OCI-LY1 (cell line): ENCODE data around the gene GALNT18.

Experiments
- H2AFZ ChIP-seq: fragments of 200-600 bp; sonication (generic), shearing (Covaris generic); 2 replicates; pipeline ENCODE4 v1.6.0; 2014; ENCODE audit warnings: antibody characterized with exemption, mild to moderate bottlenecking, low read length
- H3F3A ChIP-seq: fragments of 200-600 bp; sonication (generic), shearing (Covaris generic); 2 replicates; pipeline ENCODE4 v1.6.0; 2014; ENCODE audit warnings: mild to moderate bottlenecking, antibody characterized with exemption, low read length, moderate library complexity; ENCODE audit not compliant: insufficient read depth
- H3K27ac ChIP-seq: fragments of 200-600 bp; sonication (generic); 2 replicates; pipeline ENCODE4 v1.5.1; 2014; ENCODE audit warnings: low read length, mixed run types, mild to moderate bottlenecking, low read depth; ENCODE audit not compliant: poor library complexity, severe bottlenecking
- H3K27me3 ChIP-seq: fragments of 200-600 bp; sonication (generic); 2 replicates; pipeline ENCODE4 v1.6.0; 2014; ENCODE audit warnings: antibody characterized with exemption, mild to moderate bottlenecking, low read length, moderate library complexity; ENCODE audit not compliant: insufficient read depth
- H3K36me3 ChIP-seq: fragments of 200-600 bp; sonication (generic); 2 replicates; pipeline ENCODE4 v1.6.1; 2014; ENCODE audit warnings: mild to moderate bottlenecking, antibody characterized with exemption, low read length, moderate library complexity, mixed read lengths; ENCODE audit not compliant: insufficient read depth
- H3K4me1 ChIP-seq: fragments of 200-600 bp; sonication (generic); 2 replicates; pipeline ENCODE4 v1.5.1; 2014; ENCODE audit warnings: mild to moderate bottlenecking, low read length, moderate library complexity; ENCODE audit not compliant: insufficient read depth, severe bottlenecking
- H3K4me2 ChIP-seq: fragments of 200-600 bp; sonication (generic), shearing (Covaris generic); 2 replicates; pipeline ENCODE4 v1.6.1; 2014; ENCODE audit warnings: low read length
- H3K4me3 ChIP-seq: fragments of 200-600 bp; sonication (generic); 2 replicates; pipeline ENCODE4 v1.5.1; 2014; ENCODE audit warnings: low read length, low read depth, mild to moderate bottlenecking, mixed read lengths; ENCODE audit not compliant: poor library complexity, severe bottlenecking
- H3K79me2 ChIP-seq: fragments of 200-600 bp; shearing (Covaris generic); 2 replicates; pipeline ENCODE4 v1.6.1; 2016; ENCODE audit warnings: mixed run types, low read length, mixed read lengths; ENCODE audit not compliant: insufficient read depth
- H3K9ac ChIP-seq: fragments of 200-600 bp; sonication (generic), shearing (Covaris generic); 2 replicates; pipeline ENCODE4 v1.6.1; 2014; ENCODE audit warnings: mild to moderate bottlenecking, low read length, mixed read lengths
- H3K9me2 ChIP-seq: fragments of 200-600 bp; sonication (generic), shearing (Covaris generic); 2 replicates; pipeline ENCODE4 v1.6.1; 2014; ENCODE audit warnings: low read depth, mild to moderate bottlenecking, low read length, mixed read lengths
- H3K9me3 ChIP-seq: fragments of 200-600 bp; shearing (Covaris generic); 2 replicates; pipeline ENCODE4 v1.6.1; 2014; ENCODE audit warnings: low read length, mixed read lengths
- H4K20me1 ChIP-seq: fragments of 200-600 bp; sonication (generic), shearing (Covaris generic); 2 replicates; pipeline ENCODE4 v1.6.0; 2016; ENCODE audit warnings: mild to moderate bottlenecking, low read length; ENCODE audit not compliant: insufficient read depth
- EZH2 ChIP-seq: fragments of 200-600 bp; sonication (generic), shearing (Covaris generic); IDR thresholded peaks from 2 replicates; pipeline ENCODE4 v1.8.0; 2017; ENCODE audit warnings: borderline replicate concordance, mixed run types, mild to moderate bottlenecking, antibody characterized with exemption, low read length, moderate library complexity, mixed read lengths
- TF ChIP-seq, protein P1 (sequence below): fragments of 200-600 bp; sonication (generic), shearing (Covaris generic); IDR thresholded peaks from 2 replicates; pipeline ENCODE4 v1.5.1; 2017; ENCODE audit warnings: mild to moderate bottlenecking, antibody characterized with exemption, low read length, moderate library complexity, mixed read lengths

Gene GALNT18

DNA sequence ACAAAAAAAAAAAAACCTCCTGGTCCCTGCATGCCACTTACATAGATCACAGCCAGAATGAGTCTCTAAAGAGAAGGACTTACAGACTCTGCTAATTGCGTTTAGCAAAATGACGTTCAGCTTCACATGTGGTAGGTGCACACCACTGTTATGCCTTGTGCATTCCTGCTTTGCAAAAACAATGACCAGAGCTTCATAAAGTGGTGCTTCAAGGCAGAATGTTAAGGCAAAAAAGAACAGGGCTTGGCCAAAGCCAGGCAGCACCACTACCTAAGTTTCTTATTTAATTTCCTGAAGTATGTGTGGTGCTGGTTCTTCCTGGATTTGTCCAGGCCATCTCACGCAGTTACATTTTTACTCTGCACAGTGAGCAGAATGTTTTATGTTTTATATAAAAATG lies 85.2 kb downstream of the GALNT18 start:
- no peaks in the 10 kb centered on the region for H3K9me2 ChIP-seq
- H3K9me3 ChIP-seq = no peaks in the 10 kb centered on the region
- H3K4me3 ChIP-seq = no peak overlapping the region
- TF ChIP-seq, protein P1, sequence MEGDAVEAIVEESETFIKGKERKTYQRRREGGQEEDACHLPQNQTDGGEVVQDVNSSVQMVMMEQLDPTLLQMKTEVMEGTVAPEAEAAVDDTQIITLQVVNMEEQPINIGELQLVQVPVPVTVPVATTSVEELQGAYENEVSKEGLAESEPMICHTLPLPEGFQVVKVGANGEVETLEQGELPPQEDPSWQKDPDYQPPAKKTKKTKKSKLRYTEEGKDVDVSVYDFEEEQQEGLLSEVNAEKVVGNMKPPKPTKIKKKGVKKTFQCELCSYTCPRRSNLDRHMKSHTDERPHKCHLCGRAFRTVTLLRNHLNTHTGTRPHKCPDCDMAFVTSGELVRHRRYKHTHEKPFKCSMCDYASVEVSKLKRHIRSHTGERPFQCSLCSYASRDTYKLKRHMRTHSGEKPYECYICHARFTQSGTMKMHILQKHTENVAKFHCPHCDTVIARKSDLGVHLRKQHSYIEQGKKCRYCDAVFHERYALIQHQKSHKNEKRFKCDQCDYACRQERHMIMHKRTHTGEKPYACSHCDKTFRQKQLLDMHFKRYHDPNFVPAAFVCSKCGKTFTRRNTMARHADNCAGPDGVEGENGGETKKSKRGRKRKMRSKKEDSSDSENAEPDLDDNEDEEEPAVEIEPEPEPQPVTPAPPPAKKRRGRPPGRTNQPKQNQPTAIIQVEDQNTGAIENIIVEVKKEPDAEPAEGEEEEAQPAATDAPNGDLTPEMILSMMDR = no peak
- TF ChIP-seq EZH2 = no peak
- H3K27ac ChIP-seq = no peak overlapping the region
- H4K20me1 ChIP-seq = no peaks in the 10 kb centered on the region
- no peak overlapping the region for H3K4me2 ChIP-seq
- no peaks in the 10 kb centered on the region for H3K4me1 ChIP-seq
- no peaks in the 10 kb centered on the region for H3K79me2 ChIP-seq
- no peaks in the 10 kb centered on the region for H3F3A ChIP-seq
- H3K9ac ChIP-seq = no peak overlapping the region
- peaks cover 9% of the 10 kb centered on the region; the same call in 1 of the 2 replicates for H3K27me3 ChIP-seq
- H2AFZ ChIP-seq = no peak overlapping the region
- no peaks in the 10 kb centered on the region for H3K36me3 ChIP-seq

DNA sequence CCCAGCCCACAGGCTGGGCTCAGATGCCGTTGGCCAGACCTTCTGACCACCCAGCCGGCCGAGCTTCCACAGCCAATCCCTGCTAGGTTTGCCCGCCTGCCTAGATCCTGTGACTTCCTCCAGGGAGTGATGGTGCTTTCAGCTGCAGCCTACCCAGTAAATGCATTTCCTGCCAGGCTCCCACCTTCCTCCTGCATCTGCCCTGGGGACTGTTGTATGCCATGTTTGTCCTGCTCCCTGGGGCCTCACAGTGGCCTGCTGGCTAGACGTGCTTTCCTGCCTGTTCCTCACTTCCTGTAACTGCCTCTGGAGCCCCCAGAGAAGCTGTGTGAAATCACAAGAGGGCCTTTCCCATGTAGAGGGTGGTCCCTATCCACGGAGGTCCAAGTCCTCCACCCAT lies 86.2 kb downstream of the GALNT18 start:
- H4K20me1 ChIP-seq = no peaks in the 10 kb centered on the region
- H3K4me1 ChIP-seq = no peaks in the 10 kb centered on the region
- H3K27me3 ChIP-seq = peaks cover 9% of the 10 kb centered on the region; the same call in 1 of the 2 replicates
- no peaks in the 10 kb centered on the region for H3K9me3 ChIP-seq
- H3K9me2 ChIP-seq = no peaks in the 10 kb centered on the region
- no peaks in the 10 kb centered on the region for H3K36me3 ChIP-seq
- no peak overlapping the region for H3K27ac ChIP-seq
- TF ChIP-seq EZH2 = no peak
- TF ChIP-seq, protein P1 = no peak
- no peaks in the 10 kb centered on the region for H3F3A ChIP-seq
- H3K79me2 ChIP-seq = no peaks in the 10 kb centered on the region
- H2AFZ ChIP-seq = no peak overlapping the region
- no peak overlapping the region for H3K9ac ChIP-seq
- H3K4me3 ChIP-seq = no peak overlapping the region
- H3K4me2 ChIP-seq = no peak overlapping the region

DNA sequence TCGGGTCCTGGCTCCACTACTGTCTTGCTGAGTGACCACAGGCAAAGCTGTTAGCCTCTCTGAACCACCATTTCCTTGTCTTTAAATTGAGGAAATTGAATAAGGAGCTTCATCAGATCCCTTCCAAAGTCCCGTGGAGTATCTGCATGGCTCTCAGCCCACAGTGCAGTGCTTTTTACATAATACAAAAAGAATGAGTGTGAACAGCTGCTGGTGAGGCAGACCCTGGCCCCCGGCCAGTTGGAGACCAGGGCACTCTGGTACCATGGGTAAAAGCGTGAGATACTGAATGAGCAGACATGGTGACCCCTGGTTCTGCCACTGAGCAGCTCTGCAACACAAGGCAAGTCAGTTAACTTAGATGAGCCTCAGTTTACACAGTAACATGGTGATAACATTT lies 86.8 kb downstream of the GALNT18 start:
- no peak overlapping the region for H3K27ac ChIP-seq
- H3K9me3 ChIP-seq = no peaks in the 10 kb centered on the region
- H3K79me2 ChIP-seq = no peaks in the 10 kb centered on the region
- no peak for TF ChIP-seq EZH2
- TF ChIP-seq, protein P1 = no peak
- no peaks in the 10 kb centered on the region for H4K20me1 ChIP-seq
- no peaks in the 10 kb centered on the region for H3K9me2 ChIP-seq
- H3K9ac ChIP-seq = no peak overlapping the region
- H3K4me1 ChIP-seq = no peaks in the 10 kb centered on the region
- peaks cover 9% of the 10 kb centered on the region; the same call in 1 of the 2 replicates for H3K27me3 ChIP-seq
- H2AFZ ChIP-seq = no peak overlapping the region
- H3K36me3 ChIP-seq = no peaks in the 10 kb centered on the region
- no peak overlapping the region for H3K4me3 ChIP-seq
- H3F3A ChIP-seq = no peaks in the 10 kb centered on the region
- H3K4me2 ChIP-seq = no peak overlapping the region
